Spleen (tissue), 7 donors: ENCODE measurements around the gene RPL41.

Experiments
- CTCF ChIP-seq, 11 experiments: fragments of 200-600 bp in 7 of 11; fragments of 450-650 bp in 4 of 11; sonication (generic) in 4 of 11; IDR thresholded peaks in 8 of 11; conservative IDR thresholded peaks in 3 of 11; 1 replicate in 7 of 11; 2 replicates in 4 of 11; pipeline versions ENCODE4 v1.4.0 to v1.8.0; 2016 to 2021; ENCODE audit warnings: antibody characterized with exemption in 11 of 11, inconsistent platforms in 4 of 11, mild to moderate bottlenecking in 1 of 11
- POLR2AphosphoS5 ChIP-seq, 3 donors: sonication (generic); formaldehyde crosslinking; IDR thresholded peaks; one replicate each; pipeline ENCODE4 v1.5.1; 2017; ENCODE audit warnings: antibody characterized with exemption in 3 of 3
- donor health status: DM: no; HTN: no; CAD: no; lungs with moderate emphysema.
- donor health status: DM: no; HTN: no; CAD: no.
- donor health status: DM: no; HTN: no; CAD: no.

GRCh38 chr12:56102683-56103065 lies 13.8 kb upstream of the RPL41 start:
- TF ChIP-seq POLR2AphosphoS5 (IDR thresholded peaks at IDR 0.05) (no peak), CTCF (IDR thresholded peaks at IDR 0.05 in 8 of 11, conservative IDR thresholded peaks at IDR 0.05 in 3 of 11) (no peak)
